DMS153 treated with DMSO at 0.1 percent for 48 hours (cell line): ENCODE results near the gene RAB39B.

ENCODE experiments used
- DNase-seq: peaks from one replicate; lab custom pipeline; 2025; ENCODE audit not compliant: unreplicated experiment; lab: John Stamatoyannopoulos, UW

RAB39B gene

GRCh38 chrX:155216179-155216939 is 47.9 kb downstream of the RAB39B start, which contains the start of gene VBP1:
Gene VBP1, plus strand, starts transcription at chrX:155216460. Its CDS starts 23 bp downstream, at chrX:155216483.
- DNase-seq = peak; percentile 89

- peak; percentile 45 for DNase-seq
Observed at GRCh38 chrX:155215443-155216178, 48.7 kb downstream of the RAB39B start.

- no peak for DNase-seq
Observed at GRCh38 chrX:155213731-155214130, 50.6 kb downstream of the RAB39B start.

GRCh38 chrX:155211208-155211607 is 53.1 kb downstream of the RAB39B start:
- no peak for DNase-seq
